Measurements from ENCODE around the gene LRRC55.

LRRC55 gene

GRCh38 chr11:57235761-57236703 lies 54.3 kb downstream of the LRRC55 start:
- DNase-seq (ENCODE audit: low read depth in 4 of 4, low spot score in 1 of 4) = no peak

- DNase-seq (ENCODE audit: low read depth in 4 of 4, low spot score in 1 of 4) = no peak
These were observed 55.5 kb downstream of the LRRC55 start, which contains the start of gene APLNR for GRCh38 chr11:57237204-57237681. Gene APLNR, minus strand, starts transcription at chr11:57237250. Its CDS starts 246 bp downstream, at chr11:57237004.

- DNase-seq (ENCODE audit: low read depth in 4 of 4, low spot score in 1 of 4) = no peak
These were observed 57.6 kb downstream of the LRRC55 start for GRCh38 chr11:57239348-57239747.

GRCh38 chr11:57240007-57240406 lies 58.3 kb downstream of the LRRC55 start:
- DNase-seq (ENCODE audit: low read depth in 4 of 4, low spot score in 1 of 4) = no peak

GRCh38 chr11:57240757-57241156 lies 59.0 kb downstream of the LRRC55 start:
- no peak for DNase-seq (ENCODE audit: low read depth in 4 of 4, low spot score in 1 of 4)

All from stimulated activated CD4-positive, alpha-beta T cell treated with anti-CD3 and anti-CD28 coated beads, Interleukin-1b, Interleukin-23, amount 100 ng/mL, for 24 hours (primary cell).